ENCODE results near the gene CDKN2C. TPM values are rescaled to one million over a fixed set of nuclear protein-coding genes. Genes with fewer than 3 reads are reported as not detected.

CDKN2C gene
- polyA plus RNA-seq, 1 of the 3 experiments (the other 2 are of a cell fraction) = 27.0 TPM

- Histone ChIP-seq H3K36me3 (replicated peaks in 1 of 2; ENCODE audit: control insufficient read depth in 1 of 2, insufficient read depth in 2 of 2, low read length in 1 of 2) (no peaks in the 10 kb centered on the region), H3K4me3 (ENCODE audit: low read depth in 2 of 2, low read length in 1 of 2) (no peak overlapping the region), H3K27ac (ENCODE audit: low read depth in 2 of 2, low read length in 1 of 2) (no peak overlapping the region), H3K9me2 (no peaks in the 10 kb centered on the region), H3K9ac (no peak overlapping the region), H3K4me2 (no peak overlapping the region), H3K9me3 (no peaks in the 10 kb centered on the region), H4K20me1 (ENCODE audit: insufficient read depth) (no peaks in the 10 kb centered on the region), H3K27me3 (ENCODE audit: insufficient read depth) (no peaks in the 10 kb centered on the region), H3K79me2 (ENCODE audit: insufficient read depth) (peaks cover 81% of the 10 kb centered on the region), H2AFZ (ENCODE audit: low read depth) (no peak overlapping the region), H3F3A (replicated peaks; ENCODE audit: insufficient read depth) (no peaks in the 10 kb centered on the region), H3K4me1 (ENCODE audit: control insufficient read depth in 1 of 2, insufficient read depth in 2 of 2, low read depth in 1 of 2, low read length in 1 of 2) (no peaks in the 10 kb centered on the region)
- WGBS (ENCODE audit: low lambda C conversion rate) = 93% methylated on average over 2 of the region's 2 CpGs
- no peak for TF ChIP-seq TCF12 (IDR thresholded peaks at IDR 0.05)
- TF ChIP-seq IRF3 (IDR thresholded peaks at IDR 0.05; ENCODE audit: low read depth, low read length) = no peak
- TF ChIP-seq GATA2 (CRISPR knock-in tag; IDR thresholded peaks at IDR 0.05) = no peak
- TF ChIP-seq ZBTB33 (IDR thresholded peaks at IDR 0.05; ENCODE audit: borderline replicate concordance, low read depth) = no peak
- TF ChIP-seq TEAD4 (IDR thresholded peaks at IDR 0.05; ENCODE audit: borderline replicate concordance, insufficient read depth) = no peak
- TF ChIP-seq FOXJ3 (CRISPR knock-in tag; IDR thresholded peaks at IDR 0.05) = no peak
- TF ChIP-seq YY1 (IDR thresholded peaks at IDR 0.05; ENCODE audit: low read depth) = no peak
- no peak for TF ChIP-seq MEF2A (IDR thresholded peaks at IDR 0.05; ENCODE audit: borderline replicate concordance, low read depth)
- TF ChIP-seq MXI1 (IDR thresholded peaks at IDR 0.05; ENCODE audit: low read depth, low read length) = no peak
- TF ChIP-seq EZH2phosphoT487 (IDR thresholded peaks at IDR 0.05; ENCODE audit: borderline replicate concordance, low read depth) = no peak
- no peak for TF ChIP-seq RCOR1 (IDR thresholded peaks at IDR 0.05; ENCODE audit: low read length)
- TF ChIP-seq SIN3A (IDR thresholded peaks at IDR 0.05; ENCODE audit: borderline replicate concordance, low read depth, low read length) = no peak
- TF ChIP-seq USF2 (IDR thresholded peaks at IDR 0.05; ENCODE audit: borderline replicate concordance, low read depth, low read length) = no peak
- TF ChIP-seq NRF1 (IDR thresholded peaks at IDR 0.05; ENCODE audit: low read depth, low read length) = no peak
- ChIA-PET CTCF (interaction anchor here (1.0 to 1.2 kb wide), 3 partner anchors 9 to 253 kb away, joined by 4 to 5 read pairs (median 5); no protein-coding TSS in a partner anchor), POLR2A (no interaction called here)
- no peak for DNase-seq
Observed at GRCh38 chr1:50936321-50936720, 33.7 kb upstream of the CDKN2C start.

DNA sequence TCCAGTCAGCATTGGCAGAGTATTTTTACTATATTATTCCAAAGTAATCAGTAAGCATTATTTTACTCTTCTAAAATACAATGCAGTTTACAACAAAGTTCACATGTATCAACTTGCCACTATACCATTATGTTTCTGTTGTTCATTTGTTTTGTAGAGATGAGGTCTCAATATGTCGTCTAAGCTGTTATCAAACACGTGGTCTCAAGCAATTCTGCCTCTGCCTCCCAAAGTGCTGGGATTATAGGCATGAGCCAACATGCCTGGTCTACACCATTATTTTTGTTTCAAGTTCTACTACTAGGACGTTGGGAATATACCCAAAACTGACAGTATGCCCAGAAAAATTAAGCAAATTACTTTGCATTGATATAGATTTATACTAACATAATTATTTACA lies 29.8 kb upstream of the CDKN2C start:
- Histone ChIP-seq H3K27me3 (ENCODE audit: insufficient read depth) (no peaks in the 10 kb centered on the region), H3K9ac (no peak overlapping the region), H3K4me2 (no peak overlapping the region), H3K27ac (ENCODE audit: low read depth in 2 of 2, low read length in 1 of 2) (no peak overlapping the region), H4K20me1 (ENCODE audit: insufficient read depth) (0 out of 2 replicates have a peak, but pooled peaks cover 10% of the 10 kb centered on the region), H3K9me3 (no peaks in the 10 kb centered on the region), H3K36me3 (replicated peaks in 1 of 2; ENCODE audit: control insufficient read depth in 1 of 2, insufficient read depth in 2 of 2, low read length in 1 of 2) (no peaks in the 10 kb centered on the region), H2AFZ (ENCODE audit: low read depth) (no peak overlapping the region), H3K4me1 (ENCODE audit: control insufficient read depth in 1 of 2, insufficient read depth in 2 of 2, low read depth in 1 of 2, low read length in 1 of 2) (no peaks in the 10 kb centered on the region; a peak in 1 of 4 replicates), H3K9me2 (no peaks in the 10 kb centered on the region), H3F3A (replicated peaks; ENCODE audit: insufficient read depth) (no peaks in the 10 kb centered on the region), H3K79me2 (ENCODE audit: insufficient read depth) (peaks cover 94% of the 10 kb centered on the region), H3K4me3 (ENCODE audit: low read depth in 2 of 2, low read length in 1 of 2) (no peak overlapping the region)
- DNase-seq = no peak
- no peak for TF ChIP-seq NFIC (IDR thresholded peaks at IDR 0.05; ENCODE audit: borderline replicate concordance)
- TF ChIP-seq RAD21 (IDR thresholded peaks at IDR 0.05; ENCODE audit: low read length) = no peak
- TF ChIP-seq TAF1 (IDR thresholded peaks at IDR 0.05; ENCODE audit: borderline replicate concordance, low read depth, low read length) = no peak
- ChIA-PET CTCF (interaction anchor here (1.2 to 8.4 kb wide), 2 partner anchors 11 to 249 kb away, joined by 3 to 43 read pairs; no protein-coding TSS in a partner anchor), POLR2A (no interaction called here)
- 95% methylated on average over 3 of the region's 3 CpGs for WGBS (ENCODE audit: low lambda C conversion rate)

All from SK-N-SH (cell line).